ENCODE results near the gene LRP5.

LRP5 gene

DNA sequence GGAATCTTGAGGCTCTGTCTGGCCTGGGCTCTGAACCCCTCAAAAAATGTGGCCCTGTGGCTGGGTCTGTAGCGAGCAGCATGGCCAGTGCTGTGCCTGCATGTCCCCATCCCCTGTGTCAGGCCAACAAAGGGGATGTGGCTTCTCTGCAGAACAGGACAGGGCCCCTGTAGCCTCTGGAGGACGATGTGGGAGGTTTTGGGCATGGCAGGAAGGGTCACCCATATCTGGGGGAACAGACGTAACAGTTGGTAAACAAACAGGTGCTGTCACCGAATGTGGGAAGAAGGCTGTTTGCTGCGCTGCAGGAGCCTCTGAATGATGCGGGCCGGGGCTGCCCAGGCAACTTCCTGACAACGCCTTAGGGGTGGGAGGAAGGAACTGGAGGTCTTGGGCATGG, 35.0 kb downstream of the LRP5 start:
- no peak for DNase-seq
- H3K36me3 ChIP-seq (ENCODE audit: control insufficient read depth, insufficient read depth, low read length), result no peaks in the 10 kb centered on the region
- H3K27me3 ChIP-seq (ENCODE audit: insufficient read depth, low read length, poor library complexity), result no peaks in the 10 kb centered on the region
- no peak overlapping the region for H3K18ac ChIP-seq (ENCODE audit: low read length)
- no peak overlapping the region for H3K4ac ChIP-seq (ENCODE audit: low read depth, low read length)
- no peak overlapping the region for H3K27ac ChIP-seq (ENCODE audit: low read depth, low read length)
- no peak overlapping the region for H2BK15ac ChIP-seq (replicated peaks; ENCODE audit: low read depth)
- no peak overlapping the region for H2AK5ac ChIP-seq (ENCODE audit: low read length)
- no peak overlapping the region for H4K8ac ChIP-seq (ENCODE audit: low read depth, low read length)
- peaks cover 2% of the 10 kb centered on the region for H3K4me1 ChIP-seq (ENCODE audit: control insufficient read depth, low read depth, low read length)
- H2BK120ac ChIP-seq (ENCODE audit: low read depth, low read length), result no peak overlapping the region
- H2BK5ac ChIP-seq (ENCODE audit: low read length), result no peak overlapping the region
- peaks cover 7% of the 10 kb centered on the region for H3K79me1 ChIP-seq (ENCODE audit: low read length)
- peaks cover 7% of the 10 kb centered on the region for H3K79me2 ChIP-seq (ENCODE audit: control insufficient read depth, insufficient read depth, low read length)
- H3K56ac ChIP-seq (ENCODE audit: low read length), result no peak overlapping the region
- H4K5ac ChIP-seq (ENCODE audit: low read length), result no peak overlapping the region
- WGBS (ENCODE audit: extremely low coverage, insufficient coverage, low lambda C conversion rate), result no CpG with 5 or more reads among the region's 8 CpGs
- H3K23ac ChIP-seq (ENCODE audit: low read length), result no peak overlapping the region
- H3K9ac ChIP-seq (ENCODE audit: low read length), result no peak overlapping the region
- no peak overlapping the region for H3K4me3 ChIP-seq (ENCODE audit: low read length)
- H3K4me2 ChIP-seq (ENCODE audit: low read length), result no peak overlapping the region

DNA sequence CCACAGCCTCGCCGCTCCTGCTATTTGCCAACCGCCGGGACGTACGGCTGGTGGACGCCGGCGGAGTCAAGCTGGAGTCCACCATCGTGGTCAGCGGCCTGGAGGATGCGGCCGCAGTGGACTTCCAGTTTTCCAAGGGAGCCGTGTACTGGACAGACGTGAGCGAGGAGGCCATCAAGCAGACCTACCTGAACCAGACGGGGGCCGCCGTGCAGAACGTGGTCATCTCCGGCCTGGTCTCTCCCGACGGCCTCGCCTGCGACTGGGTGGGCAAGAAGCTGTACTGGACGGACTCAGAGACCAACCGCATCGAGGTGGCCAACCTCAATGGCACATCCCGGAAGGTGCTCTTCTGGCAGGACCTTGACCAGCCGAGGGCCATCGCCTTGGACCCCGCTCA, 35.5 kb downstream of the LRP5 start:
- Histone ChIP-seq H3K4ac (ENCODE audit: low read depth, low read length) (no peak overlapping the region), H3K79me1 (ENCODE audit: low read length) (peaks cover 8% of the 10 kb centered on the region), H2AK5ac (ENCODE audit: low read length) (no peak overlapping the region), H3K27me3 (ENCODE audit: insufficient read depth, low read length, poor library complexity) (no peaks in the 10 kb centered on the region), H3K79me2 (ENCODE audit: control insufficient read depth, insufficient read depth, low read length) (peaks cover 7% of the 10 kb centered on the region), H3K27ac (ENCODE audit: low read depth, low read length) (no peak overlapping the region), H3K9ac (ENCODE audit: low read length) (no peak overlapping the region), H4K5ac (ENCODE audit: low read length) (no peak overlapping the region), H4K8ac (ENCODE audit: low read depth, low read length) (no peak overlapping the region), H2BK120ac (ENCODE audit: low read depth, low read length) (no peak overlapping the region), H3K56ac (ENCODE audit: low read length) (no peak overlapping the region), H3K23ac (ENCODE audit: low read length) (peak overlapping the region; percentile 45), H3K36me3 (ENCODE audit: control insufficient read depth, insufficient read depth, low read length) (no peaks in the 10 kb centered on the region), H2BK5ac (ENCODE audit: low read length) (no peak overlapping the region), H3K4me1 (ENCODE audit: control insufficient read depth, low read depth, low read length) (peaks cover 1% of the 10 kb centered on the region), H3K4me2 (ENCODE audit: low read length) (no peak overlapping the region), H2BK15ac (replicated peaks; ENCODE audit: low read depth) (no peak overlapping the region), H3K4me3 (ENCODE audit: low read length) (no peak overlapping the region), H3K18ac (ENCODE audit: low read length) (no peak overlapping the region)
- no peak for DNase-seq
- no CpG with 5 or more reads among the region's 32 CpGs for WGBS (ENCODE audit: extremely low coverage, insufficient coverage, low lambda C conversion rate)

DNA sequence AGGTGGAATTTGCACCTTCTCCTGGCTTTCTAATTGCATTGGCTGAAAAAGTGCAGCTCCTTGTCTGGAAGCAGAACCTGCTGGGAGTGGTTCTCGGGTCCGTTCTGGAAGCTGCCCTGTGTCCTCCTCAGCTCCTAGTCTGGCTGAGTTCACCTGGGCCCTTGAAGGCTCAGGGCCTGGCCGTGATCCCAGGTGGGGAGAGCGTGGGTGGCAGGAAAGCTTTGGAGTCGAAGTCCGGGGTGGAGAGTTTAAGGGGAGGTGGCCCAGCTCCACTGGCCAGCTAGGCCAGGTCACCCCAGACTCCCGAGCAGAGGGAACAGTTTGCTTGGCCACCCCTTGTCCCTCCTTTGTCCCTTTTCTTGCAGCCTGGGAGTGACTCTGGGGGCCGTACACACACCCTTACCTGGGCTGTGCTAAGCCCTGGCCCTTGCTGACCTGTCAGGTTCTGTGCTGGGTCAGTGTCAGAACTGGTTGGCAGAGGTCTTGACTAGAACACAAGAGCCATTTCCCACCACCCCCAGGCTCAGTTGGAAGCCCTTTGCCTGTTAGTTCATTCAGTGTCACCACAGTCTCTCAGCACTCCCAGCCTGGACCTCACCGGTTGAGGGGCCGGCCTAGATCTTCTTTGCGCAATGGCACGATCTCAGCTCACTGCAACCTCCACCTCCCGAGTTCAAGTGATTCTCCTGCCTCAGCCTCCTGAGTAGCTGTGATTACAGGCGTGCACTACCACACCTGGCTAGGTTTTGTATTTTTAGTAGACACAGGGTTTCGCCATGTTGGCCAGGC, 37.3 kb downstream of the LRP5 start:
- Histone ChIP-seq H4K8ac (ENCODE audit: low read depth, low read length) (no peak overlapping the region), H3K27me3 (ENCODE audit: insufficient read depth, low read length, poor library complexity) (no peaks in the 10 kb centered on the region), H2AK5ac (ENCODE audit: low read length) (no peak overlapping the region), H2BK120ac (ENCODE audit: low read depth, low read length) (no peak overlapping the region), H2BK5ac (ENCODE audit: low read length) (no peak overlapping the region), H3K18ac (ENCODE audit: low read length) (no peak overlapping the region), H3K79me2 (ENCODE audit: control insufficient read depth, insufficient read depth, low read length) (peaks cover 4% of the 10 kb centered on the region), H3K79me1 (ENCODE audit: low read length) (peaks cover 4% of the 10 kb centered on the region), H2BK15ac (replicated peaks; ENCODE audit: low read depth) (no peak overlapping the region), H3K23ac (ENCODE audit: low read length) (no peak overlapping the region), H3K4me1 (ENCODE audit: control insufficient read depth, low read depth, low read length) (no peaks in the 10 kb centered on the region), H3K36me3 (ENCODE audit: control insufficient read depth, insufficient read depth, low read length) (no peaks in the 10 kb centered on the region), H3K9ac (ENCODE audit: low read length) (no peak overlapping the region), H3K4me2 (ENCODE audit: low read length) (no peak overlapping the region), H3K4ac (ENCODE audit: low read depth, low read length) (no peak overlapping the region), H3K4me3 (ENCODE audit: low read length) (no peak overlapping the region), H3K27ac (ENCODE audit: low read depth, low read length) (no peak overlapping the region), H4K5ac (ENCODE audit: low read length) (no peak overlapping the region), H3K56ac (ENCODE audit: low read length) (no peak overlapping the region)
- DNase-seq, result no peak
- no CpG with 5 or more reads among the region's 15 CpGs for WGBS (ENCODE audit: extremely low coverage, insufficient coverage, low lambda C conversion rate)

DNA sequence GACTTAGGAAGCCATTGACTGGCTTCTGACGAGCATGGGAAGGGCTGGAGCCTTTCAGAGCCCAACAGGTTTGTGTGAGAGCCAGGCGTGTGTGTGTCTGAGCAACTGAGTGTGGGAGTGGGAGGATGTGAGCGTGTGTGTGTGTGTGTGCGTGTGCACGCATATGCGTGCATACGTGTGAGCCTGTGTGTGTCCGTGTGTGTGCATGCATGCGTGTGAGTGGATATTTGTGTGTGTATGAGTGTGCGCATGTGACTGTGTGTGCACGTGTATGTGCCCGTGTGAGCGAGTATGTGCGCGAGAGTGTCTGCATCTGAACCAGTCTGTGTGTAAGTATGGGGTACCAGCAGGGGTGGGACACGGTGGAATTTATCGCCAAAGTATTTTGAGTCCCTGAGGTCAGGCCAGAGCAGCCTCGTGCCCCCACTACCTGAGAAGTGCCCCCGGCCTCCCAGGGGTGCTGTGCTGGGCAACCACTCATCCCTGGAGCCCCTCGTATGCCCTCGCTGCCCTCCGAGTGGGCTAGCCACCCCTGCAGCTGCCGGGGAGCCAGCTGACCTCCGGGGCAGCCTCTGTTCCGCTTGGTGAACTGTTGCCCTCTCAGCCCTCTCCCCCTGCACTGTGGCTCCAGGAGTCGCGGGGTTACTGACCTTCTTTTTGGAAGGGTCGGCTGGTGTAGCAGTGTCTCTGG, 38.5 kb downstream of the LRP5 start:
- Histone ChIP-seq H3K27ac (ENCODE audit: low read depth, low read length) (no peak overlapping the region), H2BK5ac (ENCODE audit: low read length) (no peak overlapping the region), H2BK120ac (ENCODE audit: low read depth, low read length) (no peak overlapping the region), H3K4me2 (ENCODE audit: low read length) (no peak overlapping the region), H3K56ac (ENCODE audit: low read length) (no peak overlapping the region), H3K18ac (ENCODE audit: low read length) (no peak overlapping the region), H2AK5ac (ENCODE audit: low read length) (no peak overlapping the region), H4K8ac (ENCODE audit: low read depth, low read length) (no peak overlapping the region), H3K4me3 (ENCODE audit: low read length) (no peak overlapping the region), H3K4ac (ENCODE audit: low read depth, low read length) (no peak overlapping the region), H3K79me2 (ENCODE audit: control insufficient read depth, insufficient read depth, low read length) (peaks cover 4% of the 10 kb centered on the region), H3K4me1 (ENCODE audit: control insufficient read depth, low read depth, low read length) (no peaks in the 10 kb centered on the region), H3K27me3 (ENCODE audit: insufficient read depth, low read length, poor library complexity) (no peaks in the 10 kb centered on the region), H3K23ac (ENCODE audit: low read length) (no peak overlapping the region), H3K9ac (ENCODE audit: low read length) (no peak overlapping the region), H3K36me3 (ENCODE audit: control insufficient read depth, insufficient read depth, low read length) (no peaks in the 10 kb centered on the region), H4K5ac (ENCODE audit: low read length) (no peak overlapping the region), H2BK15ac (replicated peaks; ENCODE audit: low read depth) (no peak overlapping the region), H3K79me1 (ENCODE audit: low read length) (peaks cover 4% of the 10 kb centered on the region)
- DNase-seq, result no peak
- WGBS (ENCODE audit: extremely low coverage, insufficient coverage, low lambda C conversion rate), result no CpG with 5 or more reads among the region's 28 CpGs

DNA sequence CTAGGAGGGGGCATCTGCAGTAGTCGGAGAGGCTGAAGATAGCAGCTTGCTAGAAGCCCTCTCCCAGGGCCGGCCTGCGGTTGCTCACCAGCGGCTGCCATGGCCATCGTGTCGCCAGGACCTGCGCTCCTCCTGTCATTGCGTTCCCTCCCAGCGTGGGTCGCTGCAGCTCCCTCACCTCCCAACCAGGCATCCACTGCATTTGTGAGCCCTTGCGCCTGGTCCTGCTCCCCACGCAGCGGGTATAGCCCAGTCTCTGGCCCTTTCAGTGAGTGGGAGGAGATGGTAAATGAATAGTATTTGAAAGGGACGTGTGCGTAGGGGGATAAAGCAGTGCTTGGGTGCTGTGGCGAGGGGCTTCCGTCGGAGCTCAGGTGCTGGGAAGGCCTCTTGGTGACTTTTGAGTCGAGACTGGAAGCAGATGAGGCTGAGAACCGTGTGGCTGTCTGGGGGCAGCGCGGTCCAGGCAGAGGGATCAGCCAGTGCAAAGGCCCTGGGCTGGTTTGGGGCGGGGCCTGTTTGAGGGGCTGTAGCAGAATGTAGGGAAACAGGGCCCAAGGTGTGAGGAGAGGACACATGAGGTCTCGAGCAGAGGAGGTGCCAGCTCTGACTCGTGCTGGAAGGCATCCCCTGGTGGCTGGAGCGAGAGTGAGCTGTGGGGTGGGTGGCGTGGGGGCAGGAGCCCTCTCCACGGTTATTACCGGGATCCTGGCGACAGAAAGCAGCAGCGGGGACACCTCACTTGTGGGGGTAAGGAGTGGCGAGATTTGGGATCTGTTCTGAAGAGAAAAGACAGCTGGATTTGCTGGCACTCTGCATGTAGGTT, 39.3 kb downstream of the LRP5 start:
- H3K27ac ChIP-seq (ENCODE audit: low read depth, low read length), result no peak overlapping the region
- peaks cover 1% of the 10 kb centered on the region for H3K79me2 ChIP-seq (ENCODE audit: control insufficient read depth, insufficient read depth, low read length)
- no peaks in the 10 kb centered on the region for H3K36me3 ChIP-seq (ENCODE audit: control insufficient read depth, insufficient read depth, low read length)
- no peaks in the 10 kb centered on the region for H3K4me1 ChIP-seq (ENCODE audit: control insufficient read depth, low read depth, low read length)
- no peak overlapping the region for H3K23ac ChIP-seq (ENCODE audit: low read length)
- no peak overlapping the region for H3K9ac ChIP-seq (ENCODE audit: low read length)
- H2BK5ac ChIP-seq (ENCODE audit: low read length), result no peak overlapping the region
- no peak overlapping the region for H2BK15ac ChIP-seq (replicated peaks; ENCODE audit: low read depth)
- no peak for DNase-seq
- no peak overlapping the region for H4K8ac ChIP-seq (ENCODE audit: low read depth, low read length)
- H3K56ac ChIP-seq (ENCODE audit: low read length), result no peak overlapping the region
- no peak overlapping the region for H3K18ac ChIP-seq (ENCODE audit: low read length)
- WGBS (ENCODE audit: extremely low coverage, insufficient coverage, low lambda C conversion rate), result no CpG with 5 or more reads among the region's 32 CpGs
- H3K4me3 ChIP-seq (ENCODE audit: low read length), result no peak overlapping the region
- H3K4ac ChIP-seq (ENCODE audit: low read depth, low read length), result no peak overlapping the region
- H3K79me1 ChIP-seq (ENCODE audit: low read length), result peaks cover 2% of the 10 kb centered on the region
- H3K4me2 ChIP-seq (ENCODE audit: low read length), result no peak overlapping the region
- no peak overlapping the region for H2BK120ac ChIP-seq (ENCODE audit: low read depth, low read length)
- H2AK5ac ChIP-seq (ENCODE audit: low read length), result no peak overlapping the region
- H3K27me3 ChIP-seq (ENCODE audit: insufficient read depth, low read length, poor library complexity), result no peaks in the 10 kb centered on the region
- no peak overlapping the region for H4K5ac ChIP-seq (ENCODE audit: low read length)
